Hepatocyte (in vitro differentiated cells): ENCODE results near the gene MECR. TPM values are rescaled to one million over a fixed set of nuclear protein-coding genes. Genes with fewer than 3 reads are reported as not detected.

Experiments
- DNase-seq: peaks from one replicate; pipeline ENCODE4 v3.0.0-alpha.2; 2016; ENCODE audit warnings: low spot score
- H2AFZ ChIP-seq: fragments of 200-600 bp; sonication (generic); 2 replicates; pipeline ENCODE4 v1.6.0; 2016; ENCODE audit warnings: antibody characterized with exemption, mild to moderate bottlenecking
- H3K27ac ChIP-seq: fragments of 200-600 bp; sonication (generic); 2 replicates; pipeline ENCODE4 v1.5.1; 2016; ENCODE audit warnings: mild to moderate bottlenecking
- H3K27me3 ChIP-seq: fragments of 200-600 bp; sonication (generic); 2 replicates; pipeline ENCODE4 v1.6.1; 2016
- H3K36me3 ChIP-seq: fragments of 200-600 bp; sonication (generic); replicated peaks from 2 replicates; pipeline ENCODE4 v1.5.1; 2016; ENCODE audit warnings: low read depth; ENCODE audit not compliant: insufficient read depth
- H3K4me1 ChIP-seq: fragments of 200-600 bp; sonication (generic); 2 replicates; pipeline ENCODE4 v1.5.1; 2016; ENCODE audit warnings: mild to moderate bottlenecking, moderate library complexity; ENCODE audit not compliant: insufficient read depth
- H3K4me2 ChIP-seq: fragments of 200-600 bp; sonication (generic); 2 replicates; pipeline ENCODE4 v1.6.0; 2016
- H3K4me3 ChIP-seq: fragments of 200-600 bp; sonication (generic); 2 replicates; pipeline ENCODE4 v1.5.1; 2016; ENCODE audit warnings: mild to moderate bottlenecking
- H3K79me2 ChIP-seq: fragments of 200-600 bp; sonication (generic); 2 replicates; pipeline ENCODE4 v1.6.0; 2017; ENCODE audit warnings: mild to moderate bottlenecking
- H3K9me2 ChIP-seq: fragments of 200-600 bp; sonication (generic); replicated peaks from 2 replicates; pipeline ENCODE4 v1.6.0; 2017; ENCODE audit warnings: mild to moderate bottlenecking; ENCODE audit not compliant: insufficient read depth
- H3K9me3 ChIP-seq: fragments of 200-600 bp; sonication (generic); 2 replicates; pipeline ENCODE4 v1.5.1; 2016; ENCODE audit warnings: low read depth, mild to moderate bottlenecking
- H4K20me1 ChIP-seq: fragments of 200-600 bp; sonication (generic); 2 replicates; pipeline ENCODE4 v1.6.0; 2016; ENCODE audit warnings: mild to moderate bottlenecking; ENCODE audit not compliant: insufficient read depth, poor library complexity, severe bottlenecking
- CTCF ChIP-seq: fragments of 200-600 bp; sonication (generic); IDR thresholded peaks from 2 replicates; pipeline ENCODE4 v1.5.1; 2016; ENCODE audit warnings: antibody characterized with exemption, mild to moderate bottlenecking; ENCODE audit not compliant: poor library complexity
- EZH2 ChIP-seq: fragments of 200-600 bp; sonication (generic); IDR thresholded peaks from 2 replicates; pipeline ENCODE4 v1.6.1; 2016; ENCODE audit warnings: antibody characterized with exemption, mild to moderate bottlenecking, borderline replicate concordance
- EZH2phosphoT487 ChIP-seq: fragments of 200-600 bp; sonication (generic); IDR thresholded peaks from one replicate; pipeline ENCODE4 v1.6.1; 2018; ENCODE audit warnings: antibody characterized with exemption, mild to moderate bottlenecking, low read depth, moderate library complexity; ENCODE audit not compliant: unreplicated experiment, severe bottlenecking
- WGBS: methylation state at CpG from one replicate; pipeline ENCODE4 v1.1.6; 2016; ENCODE audit warnings: low lambda C conversion rate; ENCODE audit errors: missing lambda C conversion rate; 5-methylcytosine and 5-hydroxymethylcytosine counted together
- polyA plus RNA-seq: library from polyadenylated mRNA; unstranded; fragments of >200 nt; fragmentation: Nextera tagmentation; extraction: Ambion mirVana; gene quantifications from 2 replicates; pipeline ENCODE4 v1.2.1, GENCODE V29; 2016
- total RNA-seq: library from RNA; depleted of rRNA; stranded (reverse); fragments of >200 nt; gene quantifications from 2 replicates; pipeline ENCODE4 v1.2.3, GENCODE V29; 2014

MECR gene
- total and polyA plus RNA-seq, 2 experiments from 2014 or later = 14.2 to 35.2 TPM

GRCh38 chr1:29209173-29209572 lies 21.6 kb downstream of the MECR start:
- Histone ChIP-seq H4K20me1 (no peaks in the 10 kb centered on the region), H3K79me2 (no peaks in the 10 kb centered on the region), H2AFZ (no peak overlapping the region), H3K27ac (no peak overlapping the region), H3K27me3 (no peaks in the 10 kb centered on the region), H3K9me2 (no peaks in the 10 kb centered on the region), H3K36me3 (no peaks in the 10 kb centered on the region), H3K4me2 (no peak overlapping the region), H3K4me3 (no peak overlapping the region), H3K4me1 (no peaks in the 10 kb centered on the region), H3K9me3 (no peaks in the 10 kb centered on the region)
- no peak for DNase-seq
- WGBS = 67% methylated on average over 5 of the region's 5 CpGs
- TF ChIP-seq CTCF (no peak), EZH2phosphoT487 (no peak), EZH2 (no peak)

DNA sequence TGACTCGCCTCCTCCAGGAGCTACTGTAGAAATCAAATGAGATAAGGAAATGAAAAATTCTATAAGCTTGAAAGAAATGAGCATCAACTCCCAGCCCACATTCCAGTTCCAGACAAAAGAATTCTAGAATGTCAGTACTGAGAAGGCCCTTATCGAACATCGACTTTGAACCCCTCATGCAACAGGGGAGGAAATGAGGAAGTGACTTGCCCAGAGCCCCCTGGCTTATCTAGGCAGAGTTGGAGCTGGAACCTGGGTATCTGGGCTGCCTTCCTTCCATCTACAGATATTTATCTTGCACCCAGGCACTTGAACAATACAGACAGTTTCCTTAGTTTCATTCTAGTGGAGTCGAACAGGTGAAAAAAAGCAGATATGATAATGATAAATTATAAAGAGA lies 22.3 kb downstream of the MECR start:
- TF ChIP-seq EZH2phosphoT487 (no peak), EZH2 (no peak), CTCF (no peak)
- H3K4me3 ChIP-seq = no peak overlapping the region
- H3K4me2 ChIP-seq = no peak overlapping the region
- no peaks in the 10 kb centered on the region for H3K9me2 ChIP-seq
- H3K4me1 ChIP-seq = no peaks in the 10 kb centered on the region
- no peak overlapping the region for H3K27ac ChIP-seq
- DNase-seq = no peak
- H3K36me3 ChIP-seq = no peaks in the 10 kb centered on the region
- no peaks in the 10 kb centered on the region for H3K27me3 ChIP-seq
- 77% methylated on average over 4 of the region's 4 CpGs for WGBS
- H3K9me3 ChIP-seq = no peaks in the 10 kb centered on the region
- no peaks in the 10 kb centered on the region for H4K20me1 ChIP-seq
- no peak overlapping the region for H2AFZ ChIP-seq
- no peaks in the 10 kb centered on the region for H3K79me2 ChIP-seq

DNA sequence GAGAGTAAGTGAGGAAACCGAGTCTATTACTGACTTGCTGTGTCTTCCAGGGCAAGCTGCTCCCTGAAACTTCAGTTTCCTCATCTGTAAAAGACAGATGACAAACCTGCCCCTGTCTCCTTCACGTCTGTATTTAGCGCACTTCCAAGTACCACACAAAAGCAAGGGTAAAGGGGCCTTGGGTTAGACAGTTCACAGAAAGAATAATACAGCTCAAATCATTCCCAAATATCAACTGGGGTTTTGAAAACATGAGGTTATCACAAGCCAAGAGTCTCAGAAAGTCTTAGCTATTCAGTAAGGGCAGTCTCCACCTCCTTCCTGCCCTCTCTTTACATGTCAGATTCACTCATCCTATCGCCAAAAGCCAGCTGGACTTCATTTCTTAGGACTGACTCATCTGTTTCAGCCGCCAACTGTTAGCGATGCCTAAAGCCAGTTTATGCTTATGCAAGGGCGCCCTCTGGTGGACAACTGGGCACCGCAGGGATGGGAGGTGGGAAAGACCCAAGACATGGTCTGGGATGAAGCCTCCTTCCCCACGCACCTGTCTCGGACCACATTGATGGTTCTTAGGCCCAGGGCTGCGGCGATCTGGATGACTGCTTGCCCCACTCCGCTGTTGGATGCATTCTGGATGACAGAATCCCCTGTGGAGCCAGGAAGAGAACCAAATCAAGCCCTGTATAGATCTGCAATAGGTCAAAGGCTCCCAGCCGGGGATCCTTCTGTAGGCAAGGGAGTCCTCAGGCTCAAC lies 28.0 kb downstream of the MECR start:
- Histone ChIP-seq H3K9me3 (no peaks in the 10 kb centered on the region), H3K9me2 (no peaks in the 10 kb centered on the region), H2AFZ (peak overlapping the region; percentile 25), H3K4me1 (peaks cover 13% of the 10 kb centered on the region), H3K27me3 (no peaks in the 10 kb centered on the region), H3K27ac (peak overlapping the region; percentile 91), H3K4me2 (peak overlapping the region; percentile 23), H3K36me3 (no peaks in the 10 kb centered on the region), H3K4me3 (no peak overlapping the region), H3K79me2 (no peaks in the 10 kb centered on the region), H4K20me1 (no peaks in the 10 kb centered on the region)
- DNase-seq = peak; percentile 98
- TF ChIP-seq CTCF = peak; percentile 98
- TF ChIP-seq EZH2 = no peak
- 32% methylated on average over 14 of the region's 14 CpGs for WGBS
